Neuronal stem cell (in vitro differentiated cells): ENCODE measurements around the gene DBF4B.

Experiments
- DNase-seq: peaks from one replicate; pipeline ENCODE4 v3.0.0-alpha.2; 2013; ENCODE audit warnings: low spot score
- H2AFZ ChIP-seq: one replicate; pipeline ENCODE4 v1.6.1; 2013; ENCODE audit warnings: mild to moderate bottlenecking, low read length, inconsistent platforms
- H2AK5ac ChIP-seq: 2 replicates; pipeline ENCODE4 v1.6.1; 2013; ENCODE audit warnings: low read depth, mild to moderate bottlenecking, inconsistent platforms, low read length, moderate library complexity, mixed read lengths
- H2BK120ac ChIP-seq: 2 replicates; pipeline ENCODE4 v1.6.1; 2013; ENCODE audit warnings: low read depth, mild to moderate bottlenecking, inconsistent platforms, low read length, moderate library complexity, mixed read lengths
- H2BK12ac ChIP-seq: one replicate; pipeline ENCODE4 v1.6.1; 2013; ENCODE audit warnings: low read length, inconsistent platforms
- H2BK15ac ChIP-seq: 2 replicates; pipeline ENCODE4 v1.6.1; 2013; ENCODE audit warnings: mild to moderate bottlenecking, low read length, inconsistent platforms, mixed read lengths
- H2BK5ac ChIP-seq: one replicate; pipeline ENCODE4 v1.6.1; 2013; ENCODE audit warnings: inconsistent platforms, mild to moderate bottlenecking, low read length, moderate library complexity
- H3K14ac ChIP-seq: one replicate; pipeline ENCODE4 v1.6.1; 2013; ENCODE audit warnings: low read length, inconsistent platforms
- H3K18ac ChIP-seq: 2 replicates; pipeline ENCODE4 v1.6.1; 2013; ENCODE audit warnings: low read length, inconsistent platforms
- H3K23ac ChIP-seq: 2 replicates; pipeline ENCODE4 v1.6.1; 2013; ENCODE audit warnings: low read depth, mild to moderate bottlenecking, mixed read lengths, low read length, inconsistent platforms; ENCODE audit not compliant: poor library complexity
- H3K27ac ChIP-seq: replicated peaks from 3 replicates; pipeline ENCODE4 v1.5.1; 2013; ENCODE audit warnings: low read length, inconsistent platforms
- H3K27me3 ChIP-seq, 3 experiments: 2 replicates each; pipeline ENCODE4 v1.6.1; 2013; ENCODE audit warnings: low read length in 3 of 3, mild to moderate bottlenecking in 2 of 3, inconsistent platforms in 1 of 3, low read depth in 1 of 3, mixed read lengths in 1 of 3, moderate library complexity in 1 of 3; ENCODE audit not compliant: control insufficient read depth in 3 of 3, insufficient read depth in 3 of 3
- H3K36me3 ChIP-seq, 2 donors: replicated peaks in 1 of 2; 2 replicates each; pipeline ENCODE4 v1.6.1; 2013; ENCODE audit warnings: low read length in 2 of 2; ENCODE audit not compliant: control insufficient read depth in 2 of 2, insufficient read depth in 2 of 2
- H3K4ac ChIP-seq: 2 replicates; pipeline ENCODE4 v1.6.1; 2013; ENCODE audit warnings: inconsistent platforms, mild to moderate bottlenecking, low read length, moderate library complexity
- H3K4me1 ChIP-seq, 2 donors: 1 replicate in 1 of 2; 2 replicates in 1 of 2; pipeline ENCODE4 v1.6.1; 2013; ENCODE audit warnings: low read length in 2 of 2, low read depth in 1 of 2; ENCODE audit not compliant: control insufficient read depth in 2 of 2, insufficient read depth in 1 of 2
- H3K4me2 ChIP-seq: one replicate; pipeline ENCODE4 v1.6.1; 2013; ENCODE audit warnings: mild to moderate bottlenecking, low read length, inconsistent platforms; ENCODE audit not compliant: insufficient read depth, poor library complexity, severe bottlenecking
- H3K4me3 ChIP-seq, 2 donors: 2 replicates each; pipeline ENCODE4 v1.5.1; 2013; ENCODE audit warnings: low read length in 2 of 2, mild to moderate bottlenecking in 2 of 2, inconsistent platforms in 1 of 2, moderate library complexity in 1 of 2
- H3K79me1 ChIP-seq: one replicate; pipeline ENCODE4 v1.6.1; 2013; ENCODE audit warnings: low read depth, mild to moderate bottlenecking, inconsistent platforms, low read length, moderate library complexity
- H3K9ac ChIP-seq: one replicate; pipeline ENCODE4 v1.6.1; 2013; ENCODE audit warnings: mild to moderate bottlenecking, low read depth, low read length, inconsistent platforms; ENCODE audit not compliant: poor library complexity
- H3K9me3 ChIP-seq, 2 donors: replicated peaks in 1 of 2; 2 replicates each; pipeline versions ENCODE3 to v1.6.1; 2013; ENCODE audit warnings: low read length in 2 of 2, mild to moderate bottlenecking in 2 of 2, inconsistent platforms in 1 of 2, low read depth in 1 of 2, mixed read lengths in 1 of 2, moderate library complexity in 1 of 2; ENCODE audit not compliant: control insufficient read depth in 2 of 2, insufficient read depth in 1 of 2
- H4K8ac ChIP-seq: one replicate; pipeline ENCODE4 v1.6.1; 2013; ENCODE audit warnings: low read depth, mild to moderate bottlenecking, inconsistent platforms, low read length, moderate library complexity
- H4K91ac ChIP-seq: one replicate; pipeline ENCODE4 v1.6.1; 2013; ENCODE audit warnings: low read length, low read depth, mild to moderate bottlenecking, inconsistent platforms; ENCODE audit not compliant: poor library complexity
- WGBS, 2 donors: extraction: QIAGEN DNeasy Blood & Tissue Kit; methylation state at CpG; one replicate each; pipeline ENCODE4 v1.1.7; 2013; ENCODE audit warnings: missing lambda C conversion rate in 2 of 2, mixed read lengths in 1 of 2; ENCODE audit not compliant: insufficient read length in 2 of 2, insufficient replicate concordance in 1 of 2; ENCODE audit errors: extremely low coverage in 2 of 2; 5-methylcytosine and 5-hydroxymethylcytosine counted together

The DBF4B gene

GRCh38 chr17:44664867-44665266 is 43.6 kb upstream of the DBF4B start:
- no peak overlapping the region for H3K23ac ChIP-seq
- H2BK12ac ChIP-seq = no peak overlapping the region
- H2BK15ac ChIP-seq = no peak overlapping the region
- no peak overlapping the region for H4K91ac ChIP-seq
- no peaks in the 10 kb centered on the region for H3K36me3 ChIP-seq
- H2AK5ac ChIP-seq = no peak overlapping the region
- no peak overlapping the region for H3K4me3 ChIP-seq
- H2BK120ac ChIP-seq = no peak overlapping the region
- H3K27me3 ChIP-seq = no peaks in the 10 kb centered on the region
- H3K4ac ChIP-seq = no peak overlapping the region
- no peaks in the 10 kb centered on the region for H3K9me3 ChIP-seq
- H3K27ac ChIP-seq = no peak overlapping the region
- no peaks in the 10 kb centered on the region for H3K79me1 ChIP-seq
- H3K4me2 ChIP-seq = no peak overlapping the region
- H3K9ac ChIP-seq = no peak overlapping the region
- H3K14ac ChIP-seq = no peak overlapping the region
- no peak overlapping the region for H2AFZ ChIP-seq
- H4K8ac ChIP-seq = no peak overlapping the region
- H3K4me1 ChIP-seq = no peaks in the 10 kb centered on the region
- H2BK5ac ChIP-seq = no peak overlapping the region
- DNase-seq = no peak
- WGBS, 2 donors = no CpG with 5 or more reads among the region's 1 CpG
- H3K18ac ChIP-seq = no peak overlapping the region

GRCh38 chr17:44666006-44666405 is 42.5 kb upstream of the DBF4B start:
- no peak overlapping the region for H3K9ac ChIP-seq
- H3K4ac ChIP-seq = no peak overlapping the region
- no peaks in the 10 kb centered on the region for H3K36me3 ChIP-seq
- H3K4me2 ChIP-seq = no peak overlapping the region
- H3K4me1 ChIP-seq = no peaks in the 10 kb centered on the region
- no peak overlapping the region for H3K14ac ChIP-seq
- H3K18ac ChIP-seq = no peak overlapping the region
- H4K91ac ChIP-seq = no peak overlapping the region
- H2AFZ ChIP-seq = no peak overlapping the region
- no peak overlapping the region for H3K23ac ChIP-seq
- no peaks in the 10 kb centered on the region for H3K9me3 ChIP-seq
- no peak overlapping the region for H2BK12ac ChIP-seq
- no peak overlapping the region for H2BK120ac ChIP-seq
- no peaks in the 10 kb centered on the region for H3K27me3 ChIP-seq
- H2BK15ac ChIP-seq = no peak overlapping the region
- no peak for DNase-seq
- H2BK5ac ChIP-seq = no peak overlapping the region
- H2AK5ac ChIP-seq = no peak overlapping the region
- no peak overlapping the region for H3K27ac ChIP-seq
- WGBS, 2 donors = no CpG with 5 or more reads among the region's 1 CpG
- no peak overlapping the region for H4K8ac ChIP-seq
- H3K79me1 ChIP-seq = no peaks in the 10 kb centered on the region
- H3K4me3 ChIP-seq = no peak overlapping the region

- H3K14ac ChIP-seq = no peak overlapping the region
- no peak overlapping the region for H3K4me2 ChIP-seq
- no peaks in the 10 kb centered on the region for H3K9me3 ChIP-seq
- no peak for DNase-seq
- H3K23ac ChIP-seq = no peak overlapping the region
- H2AK5ac ChIP-seq = no peak overlapping the region
- H2BK15ac ChIP-seq = no peak overlapping the region
- H2BK5ac ChIP-seq = no peak overlapping the region
- H3K4me1 ChIP-seq = no peaks in the 10 kb centered on the region
- H3K9ac ChIP-seq = no peak overlapping the region
- no peak overlapping the region for H3K27ac ChIP-seq
- no peak overlapping the region for H3K4ac ChIP-seq
- no peak overlapping the region for H2AFZ ChIP-seq
- no peak overlapping the region for H3K4me3 ChIP-seq
- no peak overlapping the region for H4K91ac ChIP-seq
- H2BK12ac ChIP-seq = no peak overlapping the region
- no peak overlapping the region for H3K18ac ChIP-seq
- no peak overlapping the region for H4K8ac ChIP-seq
- no peaks in the 10 kb centered on the region for H3K79me1 ChIP-seq
- H2BK120ac ChIP-seq = no peak overlapping the region
- no peaks in the 10 kb centered on the region for H3K27me3 ChIP-seq
- peaks cover 0 to 7% of the 10 kb centered on the region in 2 donors for H3K36me3 ChIP-seq
These were observed 35.9 kb upstream of the DBF4B start for GRCh38 chr17:44672479-44673093.

- no peak overlapping the region for H2BK120ac ChIP-seq
- H2BK15ac ChIP-seq = no peak overlapping the region
- H2AFZ ChIP-seq = no peak overlapping the region
- no peak overlapping the region for H3K23ac ChIP-seq
- H3K4me2 ChIP-seq = no peak overlapping the region
- no peak overlapping the region for H3K9ac ChIP-seq
- no peak overlapping the region for H3K18ac ChIP-seq
- no peak overlapping the region for H3K4ac ChIP-seq
- no peak for DNase-seq
- no peak overlapping the region for H2BK5ac ChIP-seq
- no peak overlapping the region for H4K91ac ChIP-seq
- peaks cover 0 to 20% of the 10 kb centered on the region in 2 donors for H3K36me3 ChIP-seq
- H4K8ac ChIP-seq = no peak overlapping the region
- no peak overlapping the region for H3K4me3 ChIP-seq
- no peak overlapping the region for H3K27ac ChIP-seq
- no CpG with 5 or more reads among the region's 2 CpGs for WGBS, 2 donors
- H3K27me3 ChIP-seq = no peaks in the 10 kb centered on the region
- H3K14ac ChIP-seq = no peak overlapping the region
- H3K79me1 ChIP-seq = no peaks in the 10 kb centered on the region
- no peaks in the 10 kb centered on the region for H3K4me1 ChIP-seq
- no peak overlapping the region for H2BK12ac ChIP-seq
- H3K9me3 ChIP-seq = no peaks in the 10 kb centered on the region
- no peak overlapping the region for H2AK5ac ChIP-seq
These were observed 34.6 kb upstream of the DBF4B start for GRCh38 chr17:44673893-44674292.
